ENCODE measurements around the gene SLC25A33. TPM values are rescaled to one million over a fixed set of nuclear protein-coding genes. Genes with fewer than 3 reads are reported as not detected.

Gene SLC25A33
- total RNA-seq, 1 experiment from 2014 or later: 11.2 TPM

DNA sequence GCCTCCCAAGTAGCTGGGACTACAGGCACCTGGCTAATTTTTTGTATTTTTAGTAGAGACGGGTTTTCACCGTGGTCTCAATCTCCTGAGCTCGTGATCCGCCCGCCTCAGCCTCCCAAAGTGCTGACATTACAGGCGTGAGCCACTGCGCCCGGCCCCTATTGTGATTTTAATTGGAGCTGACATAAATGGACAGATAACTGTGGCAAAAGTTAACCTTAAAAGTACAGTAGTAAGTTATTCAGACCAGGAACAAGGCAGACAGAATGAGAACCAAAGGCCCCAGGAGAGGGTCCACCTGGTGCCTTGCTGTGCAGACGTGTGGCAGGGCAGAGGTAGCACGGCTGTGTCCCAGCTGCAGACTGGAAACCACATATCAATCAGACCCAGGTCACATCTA lies 60.5 kb downstream of the SLC25A33 start:
- no peak for DNase-seq (ENCODE audit: low read depth)

DNA sequence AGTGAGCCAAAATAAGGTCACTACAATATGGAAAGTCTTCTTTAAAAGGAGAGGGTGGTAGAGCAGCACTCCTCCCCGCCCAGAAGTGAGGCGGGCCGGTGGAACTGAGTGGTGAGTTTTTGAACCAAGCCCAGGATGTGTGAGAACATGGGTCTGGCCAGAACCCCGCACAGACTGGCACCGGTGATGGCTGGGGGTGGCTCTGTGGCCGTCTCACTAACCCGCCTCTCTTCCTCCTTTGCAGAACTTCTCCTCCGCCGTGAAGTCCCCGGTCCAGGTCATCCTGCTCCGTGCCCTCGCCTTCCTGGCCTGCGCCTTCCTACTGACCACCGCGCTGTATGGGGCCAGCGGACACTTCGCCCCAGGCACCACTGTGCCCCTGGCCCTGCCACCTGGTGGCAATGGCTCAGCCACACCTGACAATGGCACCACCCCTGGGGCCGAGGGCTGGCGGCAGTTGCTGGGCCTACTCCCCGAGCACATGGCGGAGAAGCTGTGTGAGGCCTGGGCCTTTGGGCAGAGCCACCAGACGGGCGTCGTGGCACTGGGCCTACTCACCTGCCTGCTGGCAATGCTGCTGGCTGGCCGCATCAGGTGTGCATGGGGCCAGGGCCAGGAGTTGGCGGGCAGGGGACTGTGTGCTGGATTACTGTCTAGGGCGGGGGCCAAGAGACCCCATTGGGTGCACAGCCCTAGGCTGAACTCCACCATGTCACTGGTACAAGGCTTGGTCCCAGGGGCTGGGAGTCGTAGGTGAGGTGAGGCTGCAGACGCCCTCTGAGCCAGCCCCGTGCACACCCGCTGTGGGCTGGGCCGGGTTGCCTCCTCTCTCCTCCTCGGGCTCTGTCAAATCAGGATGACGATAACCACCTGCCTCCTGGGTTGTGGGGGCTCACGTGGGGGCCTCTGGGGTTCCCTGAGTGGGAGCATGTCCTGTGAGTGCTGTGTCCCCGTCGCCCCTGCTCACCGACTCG lies 61.9 kb downstream of the SLC25A33 start:
- no peak for DNase-seq (ENCODE audit: low read depth)

DNA sequence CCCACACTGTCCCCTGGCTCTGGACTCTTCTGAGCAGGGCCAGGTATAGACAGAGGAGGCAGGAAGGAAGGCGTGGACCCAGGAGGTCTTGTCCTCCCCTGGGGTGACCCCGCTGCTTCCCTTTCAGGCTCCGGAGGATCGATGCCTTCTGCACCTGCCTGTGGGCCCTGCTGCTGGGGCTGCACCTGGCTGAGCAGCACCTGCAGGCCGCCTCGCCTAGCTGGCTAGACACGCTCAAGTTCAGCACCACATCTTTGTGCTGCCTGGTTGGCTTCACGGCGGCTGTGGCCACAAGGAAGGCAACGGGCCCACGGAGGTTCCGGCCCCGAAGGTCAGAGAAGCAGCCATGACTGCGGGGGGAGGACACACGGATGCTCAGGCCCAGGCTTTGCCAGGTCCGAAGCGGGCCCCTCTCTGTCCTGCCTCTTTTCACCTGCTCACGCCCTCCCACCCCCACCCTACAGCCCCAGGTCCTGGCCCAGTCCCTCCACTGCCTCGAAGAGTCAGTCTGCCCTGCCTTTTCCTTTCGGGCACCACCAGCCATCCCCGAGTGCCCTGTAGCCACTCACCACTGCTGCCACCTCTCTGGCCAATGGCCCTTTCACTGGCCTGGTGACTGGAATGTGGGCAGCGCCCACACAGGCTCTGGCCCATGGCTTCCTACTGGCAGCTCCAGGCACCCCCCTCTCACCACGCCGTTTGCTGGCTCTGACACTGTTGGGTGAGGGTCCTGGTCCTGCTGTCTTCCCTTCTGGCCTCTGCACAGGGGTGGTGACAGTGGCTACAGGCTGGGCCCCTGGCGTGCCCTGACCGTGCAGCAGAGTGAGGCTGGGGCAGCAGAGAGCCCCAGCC lies 62.9 kb downstream of the SLC25A33 start:
- no peak for DNase-seq (ENCODE audit: low read depth)

DNA sequence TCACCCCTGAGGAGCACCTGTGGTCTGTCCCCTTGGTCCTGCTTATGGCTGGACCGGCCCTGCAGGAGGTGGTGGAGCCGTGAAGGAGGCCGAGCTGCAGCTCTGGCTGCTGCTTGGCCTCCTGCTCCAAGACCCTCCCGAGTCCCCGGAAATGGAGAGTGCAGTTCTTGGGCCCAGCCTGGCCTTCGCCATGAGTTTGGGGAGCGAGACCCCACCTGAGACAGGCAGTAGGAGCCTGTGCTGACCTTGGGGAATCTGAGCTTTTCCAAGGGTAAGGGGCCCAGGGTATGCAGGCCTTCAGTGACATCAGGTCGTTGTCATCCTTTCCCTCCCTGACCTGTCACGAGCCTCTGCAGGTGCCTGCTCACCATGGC lies 63.5 kb downstream of the SLC25A33 start:
- no peak for DNase-seq (ENCODE audit: low read depth)

- DNase-seq (ENCODE audit: low read depth): no peak
Measured at GRCh38 chr1:9603307-9603706, 64.0 kb downstream of the SLC25A33 start.

GRCh38 chr1:9603766-9604753 lies 64.8 kb downstream of the SLC25A33 start:
- DNase-seq (ENCODE audit: low read depth): no peak

- DNase-seq (ENCODE audit: low read depth): no peak
Measured at GRCh38 chr1:9604836-9605235, 65.6 kb downstream of the SLC25A33 start.

DNA sequence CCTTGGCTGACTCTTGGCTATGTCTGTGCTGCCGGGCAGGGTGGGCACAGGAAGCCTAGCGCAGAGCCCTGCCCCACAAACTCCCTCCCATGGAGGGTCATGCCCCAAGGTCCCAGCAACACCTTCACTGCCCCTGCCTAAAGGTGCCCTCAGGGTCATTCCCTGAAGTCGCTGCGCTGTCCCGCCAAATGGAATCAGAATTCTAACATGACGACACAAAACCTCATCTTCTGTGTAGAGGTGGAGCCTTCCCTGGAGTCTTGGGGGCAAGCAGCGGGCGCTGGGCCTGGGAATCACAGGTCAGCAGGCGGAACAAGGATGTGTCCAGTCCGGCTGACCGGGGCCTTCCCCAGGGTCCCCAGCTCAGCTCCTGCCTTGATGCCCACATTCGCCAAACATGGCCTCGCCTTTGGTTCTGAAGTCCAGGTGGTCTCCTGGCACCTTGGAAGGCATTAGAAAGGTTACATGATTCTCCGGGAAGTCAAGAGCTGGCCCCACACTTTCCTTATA lies 66.7 kb downstream of the SLC25A33 start:
- no peak for DNase-seq (ENCODE audit: low read depth)

- DNase-seq (ENCODE audit: low read depth): no peak
Measured at GRCh38 chr1:9606458-9606857, 67.2 kb downstream of the SLC25A33 start.

GRCh38 chr1:9606948-9607347 lies 67.7 kb downstream of the SLC25A33 start:
- no peak for DNase-seq (ENCODE audit: low read depth)

- no peak for DNase-seq (ENCODE audit: low read depth)
Measured at GRCh38 chr1:9607352-9607751, 68.1 kb downstream of the SLC25A33 start.

DNA sequence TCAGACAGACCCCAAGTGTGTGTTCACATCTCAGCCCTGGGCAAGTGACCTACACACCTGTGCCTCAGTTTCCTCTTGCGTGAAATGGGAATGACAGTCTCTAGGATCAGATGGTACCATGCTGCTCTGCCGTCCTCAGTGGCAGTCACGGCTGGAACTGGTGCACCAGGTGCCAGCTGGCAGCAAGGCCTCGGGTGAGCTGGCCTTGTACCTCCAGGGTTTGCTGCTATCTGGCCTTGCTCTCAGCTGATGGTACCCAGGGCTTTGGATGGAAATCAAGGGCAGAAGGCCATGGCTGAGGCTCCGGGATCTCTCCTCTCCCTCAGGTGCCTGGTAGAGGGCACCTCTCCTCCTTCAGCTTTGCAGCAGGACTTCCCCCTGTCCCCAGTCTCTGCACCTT lies 70.7 kb downstream of the SLC25A33 start:
- no peak for DNase-seq (ENCODE audit: low read depth)

- no peak for DNase-seq (ENCODE audit: low read depth)
Measured at GRCh38 chr1:9610548-9610947, 71.3 kb downstream of the SLC25A33 start.

- DNase-seq (ENCODE audit: low read depth): no peak
Measured at GRCh38 chr1:9611716-9612115, 72.5 kb downstream of the SLC25A33 start.

DNA sequence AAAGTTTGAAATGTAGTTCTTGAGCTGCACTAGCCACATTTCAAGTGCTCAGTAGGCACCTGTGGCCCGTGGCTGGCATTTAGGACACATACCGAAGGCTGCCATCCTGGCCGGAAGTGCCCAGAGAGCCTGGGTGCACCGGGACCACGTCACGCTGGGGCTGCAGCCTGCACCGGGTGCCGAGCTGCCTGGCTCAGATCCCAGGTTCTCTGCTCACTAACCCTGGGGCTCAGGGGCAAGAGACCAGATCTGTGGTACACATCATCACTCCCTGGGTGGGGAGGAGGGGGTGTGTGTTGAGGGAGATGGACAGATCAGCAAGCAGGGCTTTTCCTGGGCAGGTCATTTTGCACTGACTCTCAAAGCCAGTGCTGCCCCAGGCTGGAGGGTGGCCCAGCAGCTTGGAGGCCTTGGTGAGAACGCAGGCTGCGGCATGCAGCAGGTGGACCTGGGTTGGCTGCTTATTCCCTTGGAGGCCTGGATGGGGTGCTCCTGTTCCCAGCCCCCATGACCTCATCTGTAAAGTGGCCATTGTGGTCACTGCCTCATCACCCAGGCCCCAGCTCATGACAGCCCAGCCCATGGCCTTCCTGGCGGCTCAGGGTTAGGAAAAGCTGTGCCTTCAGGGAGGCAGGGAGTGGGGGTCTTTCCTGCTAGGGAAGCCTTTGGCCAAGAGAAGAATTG lies 73.0 kb downstream of the SLC25A33 start:
- no peak for DNase-seq (ENCODE audit: low read depth)

- no peak for DNase-seq (ENCODE audit: low read depth)
Measured at GRCh38 chr1:9612871-9613624, 73.8 kb downstream of the SLC25A33 start.

GRCh38 chr1:9613625-9614299 lies 74.5 kb downstream of the SLC25A33 start:
- DNase-seq (ENCODE audit: low read depth): no peak

DNA sequence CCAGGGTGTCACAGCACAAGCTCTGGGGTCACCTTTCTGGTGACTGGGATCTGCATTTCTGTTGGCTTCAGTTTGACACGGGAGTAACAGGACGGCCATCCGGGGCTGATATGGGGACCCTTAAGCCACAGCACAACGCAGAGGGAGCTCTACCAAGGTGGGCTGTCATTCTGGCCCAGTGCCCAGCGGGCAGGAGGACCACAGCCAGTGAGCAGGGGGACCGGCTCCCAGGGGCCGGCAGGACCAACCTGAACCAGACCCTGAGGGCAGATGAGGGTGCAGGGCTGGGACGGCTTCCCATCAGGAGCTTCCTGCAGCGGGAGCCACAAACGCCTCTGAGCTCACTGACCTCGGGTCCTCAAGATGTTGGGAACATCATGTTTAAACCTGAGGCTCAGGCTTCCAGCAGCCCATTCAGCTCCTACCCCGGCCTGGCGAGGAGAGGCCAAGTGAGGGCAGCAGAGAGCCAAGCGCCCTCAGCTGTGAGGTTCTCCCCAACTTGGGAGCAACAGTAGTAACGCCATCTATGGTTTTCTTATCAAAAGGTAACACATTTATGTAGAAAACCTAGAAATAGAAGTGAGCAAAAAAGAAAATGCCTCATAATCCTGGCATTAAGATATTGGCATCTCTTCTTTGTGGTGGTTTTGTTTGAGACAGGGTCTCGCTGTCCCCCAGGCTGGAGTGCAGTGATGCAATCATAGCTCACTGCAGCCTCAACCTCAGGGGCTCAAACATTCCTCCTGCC lies 76.2 kb downstream of the SLC25A33 start:
- peak; percentile 57 for DNase-seq (ENCODE audit: low read depth)

Data from HT1080 (cell line).